ENCODE data around the gene ENOX2. TPM values are rescaled to one million over a fixed set of nuclear protein-coding genes. Genes with fewer than 3 reads are reported as not detected.

ENOX2 gene
- total and polyA plus RNA-seq, 2 experiments from 2014 or later: 8.7 to 9.0 TPM

DNA sequence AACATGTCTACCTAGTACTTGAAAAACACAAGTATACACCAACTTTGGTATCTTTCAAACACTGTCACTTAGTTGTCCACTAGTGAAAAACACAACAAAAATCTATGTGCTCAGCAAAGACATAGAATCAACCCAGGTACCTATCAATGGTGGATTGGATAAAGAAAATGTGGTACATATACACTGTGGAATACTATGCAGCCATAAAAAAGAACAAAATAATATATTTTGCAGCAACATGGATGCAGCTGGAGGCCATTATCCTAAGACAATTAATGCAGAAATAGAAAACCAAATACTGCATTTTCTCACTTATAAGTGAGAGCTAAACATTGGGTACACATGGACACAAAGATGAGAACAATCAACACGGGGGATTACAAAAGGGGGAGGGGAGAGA, 148.7 kb downstream of the ENOX2 start:
- H3K4me3 ChIP-seq: no peak overlapping the region
- H3K9me3 ChIP-seq (ENCODE audit: low read depth): no peaks in the 10 kb centered on the region
- H3K36me3 ChIP-seq (replicated peaks; ENCODE audit: insufficient read depth, low read depth): no peaks in the 10 kb centered on the region
- no peak overlapping the region for H3K4me2 ChIP-seq
- TF ChIP-seq CTCF (IDR thresholded peaks at IDR 0.05; ENCODE audit: poor library complexity): no peak
- TF ChIP-seq EZH2phosphoT487 (IDR thresholded peaks at IDR 0.05; ENCODE audit: low read depth, severe bottlenecking, unreplicated experiment): no peak
- no peak for TF ChIP-seq EZH2 (IDR thresholded peaks at IDR 0.05; ENCODE audit: borderline replicate concordance)
- H3K9me2 ChIP-seq (replicated peaks; ENCODE audit: insufficient read depth): no peaks in the 10 kb centered on the region
- no peaks in the 10 kb centered on the region for H3K79me2 ChIP-seq
- WGBS (ENCODE audit: low lambda C conversion rate, missing lambda C conversion rate): 67% methylated on average over 1 of the region's 1 CpG
- no peak overlapping the region for H3K27ac ChIP-seq
- H3K27me3 ChIP-seq: no peaks in the 10 kb centered on the region
- no peaks in the 10 kb centered on the region for H4K20me1 ChIP-seq (ENCODE audit: insufficient read depth, poor library complexity, severe bottlenecking)
- H3K4me1 ChIP-seq (ENCODE audit: insufficient read depth): no peaks in the 10 kb centered on the region
- DNase-seq (ENCODE audit: low spot score): no peak
- H2AFZ ChIP-seq: no peak overlapping the region

- H4K20me1 ChIP-seq (ENCODE audit: insufficient read depth, poor library complexity, severe bottlenecking): no peaks in the 10 kb centered on the region
Measured at GRCh38 chrX:130746709-130747342, 156.2 kb downstream of the ENOX2 start.

GRCh38 chrX:130746077-130746476, 156.9 kb downstream of the ENOX2 start:
- WGBS (ENCODE audit: low lambda C conversion rate, missing lambda C conversion rate): 58% methylated on average over 3 of the region's 3 CpGs
- H3K27me3 ChIP-seq: no peaks in the 10 kb centered on the region
- no peaks in the 10 kb centered on the region for H3K4me1 ChIP-seq (ENCODE audit: insufficient read depth)
- no peak for DNase-seq (ENCODE audit: low spot score)
- H3K9me3 ChIP-seq (ENCODE audit: low read depth): no peaks in the 10 kb centered on the region
- TF ChIP-seq EZH2phosphoT487 (IDR thresholded peaks at IDR 0.05; ENCODE audit: low read depth, severe bottlenecking, unreplicated experiment) (no peak), EZH2 (IDR thresholded peaks at IDR 0.05; ENCODE audit: borderline replicate concordance) (no peak), CTCF (IDR thresholded peaks at IDR 0.05; ENCODE audit: poor library complexity) (no peak)
- no peak overlapping the region for H3K4me3 ChIP-seq
- no peak overlapping the region for H3K27ac ChIP-seq
- H3K36me3 ChIP-seq (replicated peaks; ENCODE audit: insufficient read depth, low read depth): no peaks in the 10 kb centered on the region
- H3K4me2 ChIP-seq: no peak overlapping the region
- H3K9me2 ChIP-seq (replicated peaks; ENCODE audit: insufficient read depth): no peaks in the 10 kb centered on the region
- H3K79me2 ChIP-seq: no peaks in the 10 kb centered on the region
- no peak overlapping the region for H2AFZ ChIP-seq
- H4K20me1 ChIP-seq (ENCODE audit: insufficient read depth, poor library complexity, severe bottlenecking): no peaks in the 10 kb centered on the region

More at GRCh38 chrX:130746709-130747342, 156.2 kb downstream of the ENOX2 start:
- Histone ChIP-seq H3K4me1 (ENCODE audit: insufficient read depth) (no peaks in the 10 kb centered on the region), H3K4me3 (no peak overlapping the region), H3K27me3 (no peaks in the 10 kb centered on the region), H3K9me3 (ENCODE audit: low read depth) (no peaks in the 10 kb centered on the region), H3K79me2 (no peaks in the 10 kb centered on the region), H3K9me2 (replicated peaks; ENCODE audit: insufficient read depth) (no peaks in the 10 kb centered on the region), H3K4me2 (no peak overlapping the region), H3K27ac (no peak overlapping the region), H3K36me3 (replicated peaks; ENCODE audit: insufficient read depth, low read depth) (no peaks in the 10 kb centered on the region), H2AFZ (no peak overlapping the region)
- WGBS (ENCODE audit: low lambda C conversion rate, missing lambda C conversion rate): 49% methylated on average over 2 of the region's 2 CpGs
- no peak for DNase-seq (ENCODE audit: low spot score)
- TF ChIP-seq EZH2 (IDR thresholded peaks at IDR 0.05; ENCODE audit: borderline replicate concordance): no peak
- TF ChIP-seq CTCF (IDR thresholded peaks at IDR 0.05; ENCODE audit: poor library complexity): no peak
- no peak for TF ChIP-seq EZH2phosphoT487 (IDR thresholded peaks at IDR 0.05; ENCODE audit: low read depth, severe bottlenecking, unreplicated experiment)

All from hepatocyte (in vitro differentiated cells).